ENCODE measurements around the gene VTA1.
"Not testable (repeated sequence)": the region's sequence is repeated elsewhere in the genome, so short reads cannot be mapped to it uniquely, and the experiment has no call there.

- not testable (repeated sequence) for TF ChIP-seq CTCF (IDR thresholded peaks at IDR 0.05 in 2 of 3, conservative IDR thresholded peaks at IDR 0.05 in 1 of 3; ENCODE audit: borderline replicate concordance in 1 of 3, insufficient read depth in 1 of 3, low read depth in 2 of 3, low read length in 2 of 3); EZH2 (IDR thresholded peaks at IDR 0.05); SRF (IDR thresholded peaks at IDR 0.05; ENCODE audit: low read depth); POLR2A (IDR thresholded peaks at IDR 0.05; ENCODE audit: borderline replicate concordance, extremely low read depth, insufficient read depth, insufficient read length); CEBPB (IDR thresholded peaks at IDR 0.05; ENCODE audit: low read depth); TCF7L2 (IDR thresholded peaks at IDR 0.05; ENCODE audit: borderline replicate concordance, extremely low read depth, insufficient read depth, insufficient read length); POLR2AphosphoS5 (IDR thresholded peaks at IDR 0.05; ENCODE audit: low read depth, low read length)
These were observed 9.7 kb downstream of the VTA1 start for GRCh38 chr6:142156758-142157068.

Measured in HCT116 (cell line).